IPS-15b (cell line): Measurements from ENCODE around the gene ASXL3.

Source experiments
- H3K27me3 ChIP-seq: one replicate; pipeline ENCODE4 v1.6.1; 2013; ENCODE audit warnings: low read length; ENCODE audit not compliant: control insufficient read depth, insufficient read depth
- H3K36me3 ChIP-seq: one replicate; pipeline ENCODE4 v1.6.1; 2013; ENCODE audit warnings: low read length; ENCODE audit not compliant: control insufficient read depth, insufficient read depth
- H3K4me1 ChIP-seq: one replicate; pipeline ENCODE4 v1.6.1; 2013; ENCODE audit warnings: mild to moderate bottlenecking, low read length; ENCODE audit not compliant: control insufficient read depth, insufficient read depth
- H3K4me3 ChIP-seq: one replicate; pipeline ENCODE4 v1.5.1; 2013; ENCODE audit warnings: low read depth, low read length
- H3K9ac ChIP-seq: one replicate; pipeline ENCODE4 v1.6.1; 2013; ENCODE audit warnings: low read depth, mild to moderate bottlenecking, low read length
- H3K9me3 ChIP-seq: one replicate; pipeline ENCODE4 v1.6.1; 2013; ENCODE audit warnings: mild to moderate bottlenecking, low read length; ENCODE audit not compliant: control insufficient read depth, insufficient read depth

Gene ASXL3

GRCh38 chr18:33627114-33627513, 49.1 kb downstream of the ASXL3 start:
- H3K9ac ChIP-seq, result no peak overlapping the region
- no peaks in the 10 kb centered on the region for H3K36me3 ChIP-seq
- no peaks in the 10 kb centered on the region for H3K9me3 ChIP-seq
- H3K4me1 ChIP-seq, result no peaks in the 10 kb centered on the region
- no peak overlapping the region for H3K4me3 ChIP-seq
- no peaks in the 10 kb centered on the region for H3K27me3 ChIP-seq

- Histone ChIP-seq H3K36me3 (no peaks in the 10 kb centered on the region), H3K4me3 (no peak overlapping the region), H3K9ac (no peak overlapping the region), H3K27me3 (no peaks in the 10 kb centered on the region), H3K9me3 (no peaks in the 10 kb centered on the region), H3K4me1 (no peaks in the 10 kb centered on the region)
Observed at GRCh38 chr18:33630476-33630875, 52.5 kb downstream of the ASXL3 start.

- no peak overlapping the region for H3K9ac ChIP-seq
- no peaks in the 10 kb centered on the region for H3K9me3 ChIP-seq
- no peaks in the 10 kb centered on the region for H3K27me3 ChIP-seq
- no peaks in the 10 kb centered on the region for H3K36me3 ChIP-seq
- H3K4me1 ChIP-seq, result peaks cover 4% of the 10 kb centered on the region
- H3K4me3 ChIP-seq, result no peak overlapping the region
Observed at GRCh38 chr18:33641141-33641540, 63.1 kb downstream of the ASXL3 start.

- Histone ChIP-seq H3K9ac (no peak overlapping the region), H3K36me3 (no peaks in the 10 kb centered on the region), H3K9me3 (no peaks in the 10 kb centered on the region), H3K27me3 (no peaks in the 10 kb centered on the region), H3K4me3 (no peak overlapping the region), H3K4me1 (peaks cover 14% of the 10 kb centered on the region)
Observed at GRCh38 chr18:33644494-33644893, 66.5 kb downstream of the ASXL3 start.

GRCh38 chr18:33647365-33647764, 69.3 kb downstream of the ASXL3 start:
- H3K9me3 ChIP-seq, result no peaks in the 10 kb centered on the region
- no peak overlapping the region for H3K9ac ChIP-seq
- H3K27me3 ChIP-seq, result no peaks in the 10 kb centered on the region
- H3K4me1 ChIP-seq, result peaks cover 11% of the 10 kb centered on the region
- no peak overlapping the region for H3K4me3 ChIP-seq
- H3K36me3 ChIP-seq, result no peaks in the 10 kb centered on the region

GRCh38 chr18:33652635-33653034, 74.6 kb downstream of the ASXL3 start:
- no peak overlapping the region for H3K9ac ChIP-seq
- no peaks in the 10 kb centered on the region for H3K9me3 ChIP-seq
- no peaks in the 10 kb centered on the region for H3K27me3 ChIP-seq
- H3K4me1 ChIP-seq, result peaks cover 9% of the 10 kb centered on the region
- H3K36me3 ChIP-seq, result no peaks in the 10 kb centered on the region
- H3K4me3 ChIP-seq, result no peak overlapping the region

- Histone ChIP-seq H3K27me3 (no peaks in the 10 kb centered on the region), H3K4me3 (no peak overlapping the region), H3K9me3 (no peaks in the 10 kb centered on the region), H3K36me3 (no peaks in the 10 kb centered on the region), H3K4me1 (peaks cover 5% of the 10 kb centered on the region), H3K9ac (no peak overlapping the region)
Observed at GRCh38 chr18:33653231-33653630, 75.2 kb downstream of the ASXL3 start.

GRCh38 chr18:33656889-33657448, 79.0 kb downstream of the ASXL3 start:
- Histone ChIP-seq H3K9ac (no peak overlapping the region), H3K4me3 (no peak overlapping the region), H3K36me3 (no peaks in the 10 kb centered on the region), H3K4me1 (peaks cover 5% of the 10 kb centered on the region), H3K27me3 (no peaks in the 10 kb centered on the region), H3K9me3 (no peaks in the 10 kb centered on the region)

- H3K9me3 ChIP-seq, result no peaks in the 10 kb centered on the region
- H3K4me3 ChIP-seq, result no peak overlapping the region
- H3K9ac ChIP-seq, result no peak overlapping the region
Observed at GRCh38 chr18:33660696-33661310, 82.8 kb downstream of the ASXL3 start.

GRCh38 chr18:33664241-33664874, 86.3 kb downstream of the ASXL3 start:
- Histone ChIP-seq H3K36me3 (no peaks in the 10 kb centered on the region), H3K27me3 (no peaks in the 10 kb centered on the region), H3K9me3 (no peaks in the 10 kb centered on the region), H3K4me1 (no peaks in the 10 kb centered on the region), H3K4me3 (no peak overlapping the region), H3K9ac (no peak overlapping the region)

More at GRCh38 chr18:33660696-33661310, 82.8 kb downstream of the ASXL3 start:
- no peaks in the 10 kb centered on the region for H3K27me3 ChIP-seq
- no peaks in the 10 kb centered on the region for H3K36me3 ChIP-seq
- peaks cover 5% of the 10 kb centered on the region for H3K4me1 ChIP-seq

- Histone ChIP-seq H3K9me3 (no peaks in the 10 kb centered on the region), H3K4me3 (no peak overlapping the region), H3K27me3 (no peaks in the 10 kb centered on the region), H3K9ac (no peak overlapping the region), H3K36me3 (no peaks in the 10 kb centered on the region), H3K4me1 (no peaks in the 10 kb centered on the region)
Observed at GRCh38 chr18:33665187-33665586, 87.2 kb downstream of the ASXL3 start.

GRCh38 chr18:33665641-33666040, 87.6 kb downstream of the ASXL3 start:
- H3K27me3 ChIP-seq, result no peaks in the 10 kb centered on the region
- H3K9me3 ChIP-seq, result no peaks in the 10 kb centered on the region
- no peak overlapping the region for H3K9ac ChIP-seq
- H3K36me3 ChIP-seq, result no peaks in the 10 kb centered on the region
- no peak overlapping the region for H3K4me3 ChIP-seq
- H3K4me1 ChIP-seq, result peaks cover 1% of the 10 kb centered on the region
